Esophagus squamous epithelium (tissue), 5 donors: ENCODE results near the gene STAC. TPM values are rescaled to one million over a fixed set of nuclear protein-coding genes. Genes with fewer than 3 reads are reported as not detected.

Source experiments
- DNase-seq: peaks from one replicate; lab custom pipeline; 2025; lab: John Stamatoyannopoulos, UW
- H3K27ac ChIP-seq, 4 donors: fragments of 200-600 bp; sonication (generic); one replicate each; pipeline ENCODE4 v1.5.1; 2016 to 2019; ENCODE audit warnings: mild to moderate bottlenecking in 1 of 4
- H3K27me3 ChIP-seq, 4 donors: fragments of 200-600 bp; sonication (generic); 1 replicate in 3 of 4; 2 replicates in 1 of 4; pipeline versions ENCODE4 v1.5.1 to v1.6.0; 2017 to 2021; ENCODE audit warnings: antibody characterized with exemption in 1 of 4
- H3K36me3 ChIP-seq, 3 donors: fragments of 200-600 bp; sonication (generic); one replicate each; pipeline ENCODE4 v1.5.1; 2016 to 2019
- H3K4me1 ChIP-seq, 3 donors: fragments of 200-600 bp; sonication (generic); one replicate each; pipeline ENCODE4 v1.5.1; 2017 to 2019
- H3K4me3 ChIP-seq, 4 donors: fragments of 200-600 bp; sonication (generic); 1 replicate in 3 of 4; 2 replicates in 1 of 4; pipeline ENCODE4 v1.5.1; 2016 to 2019; ENCODE audit warnings: mild to moderate bottlenecking in 2 of 4, moderate library complexity in 1 of 4
- H3K9me3 ChIP-seq, 3 donors: fragments of 200-600 bp; sonication (generic); one replicate each; pipeline ENCODE4 v1.5.1; 2016 to 2019
- POLR2A ChIP-seq, 4 donors: fragments of 450-650 bp; IDR thresholded peaks; one replicate each; pipeline ENCODE4 v1.6.1; 2017; ENCODE audit warnings: antibody characterized with exemption in 4 of 4, mild to moderate bottlenecking in 4 of 4, moderate library complexity in 3 of 4
- WGBS, 2 donors: methylation state at CpG; one replicate each; pipeline ENCODE4 v1.1.5; 2018; 5-methylcytosine and 5-hydroxymethylcytosine counted together
- intact Hi-C: fragments of 100-400 bp; cut with DNase I; formaldehyde crosslinking; loops from one replicate; pipeline ENCODE4 v1.15.0; 2022
- total RNA-seq, 4 donors: library from RNA; depleted of rRNA; stranded (reverse); fragments of >200 nt; gene quantifications; one replicate each; pipeline ENCODE4 v1.1.0, GENCODE V29; 2016
- TF ChIP-seq, protein P1 (sequence below), 6 experiments: fragments of 450-650 bp in 4 of 6; fragments of 200-600 bp in 2 of 6; sonication (generic) in 2 of 6; IDR thresholded peaks; one replicate each; pipeline ENCODE4 v1.5.1; 2016 to 2019; ENCODE audit warnings: antibody characterized with exemption in 6 of 6, mild to moderate bottlenecking in 4 of 6, moderate library complexity in 4 of 6
- donor health status: DM: yes; HTN: yes; CAD: no.

STAC gene
- total RNA-seq, 4 donors from 2014 or later: 0.15 to 0.79 (median 0.46) TPM

DNA sequence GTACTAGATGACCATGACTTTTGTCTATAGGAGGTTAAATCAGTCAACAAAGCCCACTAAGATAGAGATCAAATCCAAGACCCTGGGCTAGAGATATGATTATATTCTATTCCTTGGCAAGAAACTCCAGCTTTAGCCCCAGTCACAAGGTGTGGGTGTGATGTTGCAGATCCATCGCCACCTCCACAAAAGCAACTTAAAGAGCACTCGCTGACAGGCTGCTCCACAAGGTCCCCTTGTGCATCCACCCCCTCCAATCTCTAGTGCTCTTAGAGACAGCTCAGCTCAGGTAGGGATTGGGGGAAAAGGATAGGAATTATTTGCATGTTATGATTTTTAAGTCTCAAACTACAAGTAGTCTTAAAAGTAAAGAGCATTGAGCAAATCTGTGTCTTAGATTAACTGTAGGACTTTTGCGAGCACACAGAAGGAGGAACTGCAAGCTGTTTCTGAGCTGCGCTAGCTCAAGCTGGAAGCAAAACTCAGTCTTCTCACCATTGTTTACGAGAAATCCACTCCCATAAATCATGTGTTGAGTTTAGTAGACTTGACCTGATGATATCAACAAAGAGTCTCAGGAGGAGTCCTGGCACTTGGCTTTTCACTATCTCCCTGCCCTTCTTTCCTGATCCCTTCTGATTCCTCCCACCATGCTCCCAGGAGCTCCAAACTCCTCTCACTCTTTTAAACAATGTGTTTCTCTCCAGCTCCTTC lies 177.6 kb downstream of the STAC start:
- TF ChIP-seq, protein P1, sequence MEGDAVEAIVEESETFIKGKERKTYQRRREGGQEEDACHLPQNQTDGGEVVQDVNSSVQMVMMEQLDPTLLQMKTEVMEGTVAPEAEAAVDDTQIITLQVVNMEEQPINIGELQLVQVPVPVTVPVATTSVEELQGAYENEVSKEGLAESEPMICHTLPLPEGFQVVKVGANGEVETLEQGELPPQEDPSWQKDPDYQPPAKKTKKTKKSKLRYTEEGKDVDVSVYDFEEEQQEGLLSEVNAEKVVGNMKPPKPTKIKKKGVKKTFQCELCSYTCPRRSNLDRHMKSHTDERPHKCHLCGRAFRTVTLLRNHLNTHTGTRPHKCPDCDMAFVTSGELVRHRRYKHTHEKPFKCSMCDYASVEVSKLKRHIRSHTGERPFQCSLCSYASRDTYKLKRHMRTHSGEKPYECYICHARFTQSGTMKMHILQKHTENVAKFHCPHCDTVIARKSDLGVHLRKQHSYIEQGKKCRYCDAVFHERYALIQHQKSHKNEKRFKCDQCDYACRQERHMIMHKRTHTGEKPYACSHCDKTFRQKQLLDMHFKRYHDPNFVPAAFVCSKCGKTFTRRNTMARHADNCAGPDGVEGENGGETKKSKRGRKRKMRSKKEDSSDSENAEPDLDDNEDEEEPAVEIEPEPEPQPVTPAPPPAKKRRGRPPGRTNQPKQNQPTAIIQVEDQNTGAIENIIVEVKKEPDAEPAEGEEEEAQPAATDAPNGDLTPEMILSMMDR (IDR thresholded peaks at IDR 0.05): no peak
- TF ChIP-seq POLR2A (IDR thresholded peaks at IDR 0.05): no peak
- no peaks in the 10 kb centered on the region for H3K36me3 ChIP-seq
- no peaks in the 10 kb centered on the region for H3K4me1 ChIP-seq
- H3K4me3 ChIP-seq: no peak overlapping the region
- H3K27ac ChIP-seq: no peak overlapping the region
- no peaks in the 10 kb centered on the region for H3K9me3 ChIP-seq
- DNase-seq: no peak
- 56 to 75% methylated on average over 5 of the region's 5 CpGs for WGBS, 2 donors
- intact Hi-C loops: no loop called here
- no peaks in the 10 kb centered on the region for H3K27me3 ChIP-seq

DNA sequence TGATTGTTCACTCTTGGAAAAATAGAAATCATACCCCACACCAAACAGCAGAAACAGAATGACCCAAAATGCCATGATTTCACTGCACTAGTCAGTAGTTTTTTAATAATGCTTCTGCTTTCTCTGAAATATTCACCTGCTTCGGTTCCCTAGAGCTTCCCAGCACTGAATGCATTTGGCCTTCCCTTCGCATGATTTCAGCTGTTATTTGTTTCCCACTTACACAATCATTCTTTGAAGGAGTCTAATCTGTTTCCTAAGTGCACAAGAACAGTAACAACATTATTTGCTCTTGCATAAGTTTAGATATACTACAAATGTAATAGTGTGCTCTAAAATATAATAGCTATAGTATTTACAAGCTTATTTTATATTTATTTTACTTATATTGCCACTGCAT lies 178.7 kb downstream of the STAC start:
- no peaks in the 10 kb centered on the region for H3K36me3 ChIP-seq
- intact Hi-C loops: no loop called here
- H3K9me3 ChIP-seq: no peaks in the 10 kb centered on the region
- DNase-seq: no peak
- no peaks in the 10 kb centered on the region for H3K27me3 ChIP-seq
- WGBS, 2 donors: 48 to 64% methylated on average over 2 of the region's 2 CpGs
- H3K27ac ChIP-seq: no peak overlapping the region
- no peak for TF ChIP-seq POLR2A (IDR thresholded peaks at IDR 0.05)
- TF ChIP-seq, protein P1 (IDR thresholded peaks at IDR 0.05): no peak
- H3K4me1 ChIP-seq: no peaks in the 10 kb centered on the region
- no peak overlapping the region for H3K4me3 ChIP-seq

DNA sequence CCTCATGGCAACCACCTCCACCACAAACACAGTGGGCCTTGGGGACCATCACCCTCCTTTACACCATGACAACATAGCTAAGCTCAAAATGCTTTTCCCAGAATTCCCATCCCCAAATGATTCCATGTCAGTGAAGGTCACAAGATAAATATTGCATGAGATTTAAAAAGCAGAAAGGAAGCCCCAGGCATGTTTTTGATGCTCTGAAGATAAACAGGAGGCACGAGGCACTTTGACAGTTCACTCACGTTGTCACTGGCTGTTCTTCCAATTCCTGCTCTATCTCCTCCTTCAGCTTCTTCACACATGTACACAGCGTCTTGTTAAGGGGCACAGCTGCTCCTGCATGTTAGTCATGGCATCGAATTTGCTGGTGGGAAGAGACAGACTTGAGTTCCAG lies 180.4 kb downstream of the STAC start:
- no peak for DNase-seq
- Histone ChIP-seq H3K9me3 (no peaks in the 10 kb centered on the region), H3K27me3 (no peaks in the 10 kb centered on the region), H3K4me1 (no peaks in the 10 kb centered on the region), H3K36me3 (no peaks in the 10 kb centered on the region), H3K4me3 (no peak overlapping the region), H3K27ac (no peak overlapping the region)
- TF ChIP-seq, protein P1 (IDR thresholded peaks at IDR 0.05): no peak
- TF ChIP-seq POLR2A (IDR thresholded peaks at IDR 0.05): no peak
- WGBS, 2 donors: 49 to 63% methylated on average over 4 of the region's 4 CpGs
- intact Hi-C loops: no loop called here

DNA sequence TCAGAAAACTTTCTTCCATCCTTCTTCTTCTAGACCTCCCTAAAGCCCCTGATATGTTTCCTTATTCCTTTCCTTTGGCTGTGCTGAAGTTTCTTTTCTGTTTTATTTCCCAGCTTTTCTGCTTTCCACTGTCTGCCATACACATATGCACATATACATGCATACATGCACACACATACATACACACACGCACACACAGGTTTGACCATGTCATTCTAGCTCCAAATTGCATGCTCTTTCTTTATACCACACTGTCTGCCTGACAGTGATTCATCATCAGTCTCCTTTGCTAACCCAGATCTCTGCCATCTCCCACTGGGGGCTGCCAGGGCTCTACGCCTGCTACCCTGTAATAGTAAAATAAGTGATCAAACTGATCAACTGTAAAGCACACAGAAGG lies 181.3 kb downstream of the STAC start:
- Histone ChIP-seq H3K4me1 (no peaks in the 10 kb centered on the region), H3K27ac (no peak overlapping the region), H3K9me3 (no peaks in the 10 kb centered on the region), H3K36me3 (no peaks in the 10 kb centered on the region), H3K4me3 (no peak overlapping the region), H3K27me3 (no peaks in the 10 kb centered on the region)
- DNase-seq: no peak
- WGBS, 2 donors: 70 to 92% methylated on average over 2 of the region's 2 CpGs
- TF ChIP-seq POLR2A (IDR thresholded peaks at IDR 0.05): no peak
- TF ChIP-seq, protein P1 (IDR thresholded peaks at IDR 0.05): no peak
- intact Hi-C loops: no loop called here

DNA sequence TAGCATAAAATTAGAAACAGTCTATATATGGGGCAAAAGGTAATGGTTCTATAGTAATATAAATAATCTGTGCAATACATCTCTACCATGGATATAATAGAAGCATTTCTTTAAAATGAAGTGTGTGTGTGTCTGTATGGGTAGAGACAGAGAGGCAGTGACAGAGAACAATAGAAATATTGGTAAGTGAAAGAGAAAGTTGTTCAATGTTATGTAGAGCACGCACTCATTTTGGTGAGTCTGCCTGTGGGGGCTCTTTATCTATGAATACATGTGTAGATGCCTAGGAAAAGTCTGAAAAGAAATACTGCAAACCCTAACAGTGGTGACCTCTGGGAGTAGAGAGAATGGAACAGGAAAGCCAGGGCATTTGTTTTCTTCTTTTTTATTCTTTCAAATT lies 182.6 kb downstream of the STAC start:
- TF ChIP-seq, protein P1 (IDR thresholded peaks at IDR 0.05): no peak
- no peak for TF ChIP-seq POLR2A (IDR thresholded peaks at IDR 0.05)
- no peaks in the 10 kb centered on the region for H3K9me3 ChIP-seq
- no peak for DNase-seq
- intact Hi-C loops: no loop called here
- WGBS, 2 donors: 48 to 75% methylated on average over 1 of the region's 1 CpG
- no peaks in the 10 kb centered on the region for H3K27me3 ChIP-seq
- H3K27ac ChIP-seq: no peak overlapping the region
- no peaks in the 10 kb centered on the region for H3K4me1 ChIP-seq
- no peak overlapping the region for H3K4me3 ChIP-seq
- no peaks in the 10 kb centered on the region for H3K36me3 ChIP-seq
